NCI-H2029 treated with DMSO at 0.1 percent for 48 hours (cell line): ENCODE measurements around the gene CADPS2.

Experiments used
- DNase-seq: peaks from one replicate; lab custom pipeline; 2025; lab: John Stamatoyannopoulos, UW

The CADPS2 gene

GRCh38 chr7:122768827-122769226 is 117.4 kb downstream of the CADPS2 start:
- DNase-seq: no peak

- DNase-seq: no peak
Observed at GRCh38 chr7:122767339-122767738, 118.9 kb downstream of the CADPS2 start.

- no peak for DNase-seq
Observed at GRCh38 chr7:122766593-122766992, 119.7 kb downstream of the CADPS2 start.

GRCh38 chr7:122764902-122765301 is 121.4 kb downstream of the CADPS2 start:
- DNase-seq: no peak

DNA sequence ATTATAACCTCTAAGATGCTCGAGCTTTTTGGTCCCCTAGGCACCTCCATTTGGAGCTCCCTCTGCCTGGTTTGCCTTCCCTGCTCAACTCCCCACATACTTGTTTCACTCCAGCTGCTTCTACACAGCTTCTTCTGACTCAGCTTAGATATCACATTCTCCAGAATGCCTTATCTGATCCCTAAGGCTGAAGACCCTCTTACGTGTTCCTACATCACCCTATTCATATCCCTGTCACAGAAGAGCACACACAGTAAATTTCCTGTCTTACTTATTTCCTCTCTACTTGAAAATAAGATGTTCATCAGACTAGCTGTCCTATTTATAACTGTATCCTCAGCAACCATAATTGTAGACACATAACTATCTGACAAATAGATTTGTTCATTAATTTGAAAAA is 122.2 kb downstream of the CADPS2 start:
- no peak for DNase-seq

DNA sequence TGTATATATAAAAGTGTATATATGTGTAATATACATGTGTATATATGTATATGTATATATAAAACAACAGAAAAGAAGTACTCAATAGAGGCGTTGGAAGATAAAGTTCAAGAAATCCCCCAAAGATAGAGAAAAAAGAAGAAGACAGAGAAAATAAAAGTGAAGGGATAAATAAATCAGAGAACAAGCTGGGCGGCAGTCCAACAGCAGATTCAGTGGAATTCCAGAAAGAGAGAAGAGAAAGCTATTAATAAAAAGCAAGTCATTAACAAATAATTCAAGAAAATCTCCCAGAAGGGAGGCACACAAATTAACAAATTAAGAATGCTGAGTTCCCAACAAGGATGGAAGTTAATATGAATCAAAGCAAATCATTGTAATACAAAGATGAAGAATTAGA is 124.2 kb downstream of the CADPS2 start:
- DNase-seq: no peak

- no peak for DNase-seq
Observed at GRCh38 chr7:122758501-122758900, 127.8 kb downstream of the CADPS2 start.

GRCh38 chr7:122756860-122757259 is 129.4 kb downstream of the CADPS2 start:
- DNase-seq: no peak

DNA sequence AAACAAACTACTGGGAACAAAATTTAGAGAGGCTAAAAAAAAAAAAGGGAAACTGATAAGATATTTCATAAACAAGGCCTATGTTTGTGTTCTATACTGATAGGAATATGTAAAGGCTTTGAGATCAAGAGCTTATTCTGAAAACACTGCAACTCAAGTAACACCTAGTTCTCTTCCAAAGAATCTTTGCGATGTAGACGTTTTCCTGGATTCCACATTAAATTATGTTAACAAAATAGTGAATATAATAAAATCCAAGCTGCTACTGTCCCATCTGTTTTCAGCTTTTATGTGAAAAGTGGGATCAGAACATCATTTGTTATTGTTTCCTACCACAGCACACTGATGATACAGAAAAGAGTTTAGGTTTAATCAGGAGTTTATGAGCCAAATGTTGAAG is 130.6 kb downstream of the CADPS2 start:
- no peak for DNase-seq

DNA sequence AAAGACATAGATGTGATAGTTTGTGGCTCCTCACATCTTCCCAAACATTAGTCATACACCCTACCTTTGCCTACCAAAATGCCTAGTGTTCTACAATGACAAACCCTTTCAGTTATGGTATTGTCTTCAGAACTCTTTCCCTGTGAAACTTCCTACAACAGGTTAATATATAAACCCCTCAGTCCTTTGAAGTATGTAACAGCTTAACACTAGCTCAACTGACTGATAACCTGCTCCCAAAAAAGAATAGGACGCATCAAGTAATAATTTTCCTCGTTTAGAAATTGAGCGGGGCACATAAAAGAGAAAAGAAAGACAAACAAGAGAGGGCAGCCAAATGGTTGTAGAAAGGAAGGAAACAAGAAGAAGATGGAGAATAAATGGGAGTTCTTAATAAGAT is 133.7 kb downstream of the CADPS2 start:
- no peak for DNase-seq

GRCh38 chr7:122750389-122750788 is 135.9 kb downstream of the CADPS2 start:
- no peak for DNase-seq

DNA sequence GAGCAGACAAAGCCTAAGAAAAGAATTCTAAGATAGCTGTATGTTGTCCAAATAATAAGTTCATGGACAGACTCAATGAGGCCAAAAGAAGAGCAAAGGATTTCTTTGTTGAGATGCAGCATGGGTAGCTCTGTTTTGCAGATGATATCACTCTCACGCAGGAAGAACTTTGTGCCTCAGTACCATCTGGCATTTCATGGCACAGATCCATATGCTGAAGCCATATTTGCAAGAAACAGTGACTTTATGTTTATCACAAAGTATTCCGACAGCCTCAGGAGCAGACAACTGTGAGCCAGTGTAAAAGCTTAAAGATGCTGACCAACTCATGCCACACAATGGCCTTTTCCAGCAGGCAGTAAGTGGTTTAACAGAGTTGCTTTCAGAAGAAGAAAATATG is 138.1 kb downstream of the CADPS2 start:
- no peak for DNase-seq

- DNase-seq: no peak
Observed at GRCh38 chr7:122746948-122747347, 139.3 kb downstream of the CADPS2 start.

- DNase-seq: no peak
Observed at GRCh38 chr7:122743211-122743610, 143.0 kb downstream of the CADPS2 start.

GRCh38 chr7:122738947-122739346 is 147.3 kb downstream of the CADPS2 start:
- no peak for DNase-seq

DNA sequence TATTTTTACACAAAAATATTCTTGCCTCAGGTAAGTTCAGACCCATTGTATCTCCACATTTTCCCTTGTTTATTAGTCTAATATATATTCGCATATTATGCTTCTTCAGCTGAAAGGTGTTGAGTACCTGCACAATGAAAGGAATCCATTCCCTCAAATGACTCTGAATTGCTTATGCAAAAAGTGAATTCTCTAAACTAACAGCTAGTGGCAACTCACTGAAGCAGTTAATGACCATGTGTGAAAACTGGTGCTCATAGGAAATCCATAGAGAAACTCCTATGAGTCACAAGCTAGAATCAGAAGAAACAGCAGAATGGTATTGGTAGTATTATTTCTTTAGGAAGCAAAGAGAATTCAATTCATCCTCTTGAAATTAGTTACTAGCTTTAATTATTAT is 150.1 kb downstream of the CADPS2 start:
- no peak for DNase-seq

GRCh38 chr7:122727759-122728158 is 158.5 kb downstream of the CADPS2 start:
- no peak for DNase-seq

DNA sequence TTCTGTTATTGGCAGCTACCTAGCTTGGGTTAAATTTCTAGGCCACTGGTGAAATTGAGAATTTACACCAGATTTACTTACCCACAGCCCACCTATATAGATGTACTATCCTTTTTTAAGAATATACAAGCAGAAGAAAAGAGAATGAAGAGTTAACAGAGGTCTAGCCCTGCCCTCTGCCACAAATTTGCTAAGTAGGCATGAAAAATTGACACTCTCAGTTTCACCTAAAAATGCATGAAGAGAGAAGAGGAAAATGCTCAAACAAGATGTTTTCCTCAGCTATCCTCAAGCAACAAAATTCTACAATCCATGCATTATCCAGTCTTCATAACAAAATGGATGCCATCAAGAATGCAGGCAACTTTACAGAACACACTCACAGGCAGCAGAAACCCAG is 158.9 kb downstream of the CADPS2 start:
- no peak for DNase-seq

- no peak for DNase-seq
Observed at GRCh38 chr7:122726881-122727280, 159.4 kb downstream of the CADPS2 start.

DNA sequence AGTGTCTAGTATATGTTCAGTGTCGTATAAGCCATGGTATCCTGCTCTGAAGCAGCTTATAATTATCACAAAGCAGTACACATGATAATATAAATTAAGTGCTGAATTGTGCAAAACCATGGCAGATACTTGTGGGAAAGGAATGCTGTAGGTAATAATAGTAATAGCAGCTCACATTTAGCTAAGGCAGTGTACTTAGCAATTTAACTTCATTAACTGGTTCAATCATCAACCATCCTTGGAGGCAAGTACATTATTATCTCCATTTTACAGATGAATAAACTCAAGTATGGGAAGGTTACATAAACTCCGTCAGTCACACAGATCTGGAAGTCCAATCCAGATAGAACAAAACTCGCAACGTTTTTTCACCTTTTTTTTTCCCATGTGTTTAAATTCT is 161.9 kb downstream of the CADPS2 start:
- no peak for DNase-seq

DNA sequence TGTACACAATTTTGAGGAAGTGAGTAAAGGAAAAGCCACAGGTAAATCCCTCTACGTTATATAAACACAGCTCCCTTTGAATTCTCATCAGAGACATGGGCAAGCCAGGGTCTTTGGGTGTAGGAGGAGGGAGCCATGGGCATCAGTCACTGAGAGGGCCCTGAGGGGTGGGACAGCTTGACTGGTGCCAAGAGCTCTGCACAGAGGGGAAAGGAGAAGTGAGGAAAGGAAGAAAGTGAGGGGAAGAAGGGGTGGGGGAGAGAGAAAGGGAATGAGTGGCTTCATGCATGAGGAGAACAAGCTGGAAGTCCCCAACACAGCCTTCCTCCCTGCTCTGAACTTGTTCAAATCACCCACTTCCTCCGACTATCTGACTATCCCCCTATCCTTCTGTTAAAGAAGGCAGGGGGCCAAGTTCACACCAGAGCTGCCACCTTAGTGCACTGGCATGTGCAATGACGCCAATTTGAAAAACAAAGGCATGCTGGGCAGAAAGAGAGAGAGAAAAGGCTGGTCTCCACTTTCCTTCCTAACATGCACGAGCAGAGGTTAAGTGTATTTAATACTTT is 167.2 kb downstream of the CADPS2 start:
- DNase-seq: no peak

GRCh38 chr7:122717356-122718089 is 168.7 kb downstream of the CADPS2 start:
- no peak for DNase-seq

GRCh38 chr7:122715183-122715582 is 171.1 kb downstream of the CADPS2 start:
- DNase-seq: no peak

DNA sequence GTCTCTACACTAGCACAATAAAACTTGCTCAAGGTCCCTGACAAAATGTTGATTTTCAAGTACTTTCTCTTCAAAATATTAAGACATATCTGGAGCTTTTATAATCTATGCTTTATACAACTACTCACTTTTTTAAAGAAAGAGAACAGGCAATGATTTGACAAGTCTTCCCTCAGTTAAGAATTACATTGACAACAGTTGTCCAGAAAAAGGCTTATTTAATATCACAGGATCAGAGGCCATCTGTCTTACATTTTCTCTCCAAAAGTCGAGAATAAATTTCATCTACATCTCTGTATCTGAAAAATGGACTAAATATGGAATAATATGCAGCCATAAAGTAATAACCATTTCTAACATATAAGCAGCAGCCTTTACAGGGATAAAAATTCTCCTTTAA is 175.3 kb downstream of the CADPS2 start:
- no peak for DNase-seq
